Fibroblast of the aortic adventitia (primary cell): Measurements from ENCODE around the gene FAT2. TPM values are rescaled to one million over a fixed set of nuclear protein-coding genes. Genes with fewer than 3 reads are reported as not detected.

Source experiments
- DNase-seq: peaks from one replicate; pipeline ENCODE4 v3.0.0-alpha.2; 2010; ENCODE audit warnings: low read depth
- H3K4me3 ChIP-seq: 2 replicates; pipeline ENCODE4 v1.5.1; 2011; ENCODE audit warnings: low read depth, mild to moderate bottlenecking, control low read depth, low read length, moderate library complexity
- total RNA-seq: library from RNA; depleted of rRNA; stranded (reverse); fragments of >200 nt; gene quantifications from 2 replicates; pipeline ENCODE4 v1.2.3, GENCODE V29; 2012; ENCODE audit warnings: low replicate concordance
- TF ChIP-seq, protein P1 (sequence below): IDR thresholded peaks from 2 replicates; pipeline ENCODE4 v1.5.1; 2011; ENCODE audit warnings: mild to moderate bottlenecking, low read length, control low read depth, inconsistent platforms; ENCODE audit not compliant: insufficient read depth

The FAT2 gene
- total RNA-seq, 1 donor: not detected

DNA sequence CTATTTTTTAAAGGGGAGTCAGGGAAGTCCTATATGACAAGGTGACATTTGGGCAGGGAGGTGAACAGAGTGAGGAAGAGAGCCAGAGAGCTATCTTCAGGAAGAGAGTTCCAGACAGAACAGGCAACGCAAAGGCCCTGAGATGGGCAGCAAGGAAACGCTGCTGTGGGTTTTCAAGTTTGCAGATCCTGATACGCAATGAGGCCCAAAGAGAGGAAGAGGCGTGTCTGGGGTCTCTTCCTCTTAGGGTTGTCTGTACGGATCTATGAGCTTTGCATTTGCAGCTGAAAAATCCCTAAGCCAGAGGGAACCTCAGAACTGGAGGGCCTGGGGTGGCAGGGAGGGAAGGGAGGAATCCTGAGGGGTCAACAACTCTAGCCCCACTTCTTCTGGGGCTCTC is 13.6 kb downstream of the FAT2 start:
- no peak overlapping the region for H3K4me3 ChIP-seq
- no peak for DNase-seq
- TF ChIP-seq, protein P1, sequence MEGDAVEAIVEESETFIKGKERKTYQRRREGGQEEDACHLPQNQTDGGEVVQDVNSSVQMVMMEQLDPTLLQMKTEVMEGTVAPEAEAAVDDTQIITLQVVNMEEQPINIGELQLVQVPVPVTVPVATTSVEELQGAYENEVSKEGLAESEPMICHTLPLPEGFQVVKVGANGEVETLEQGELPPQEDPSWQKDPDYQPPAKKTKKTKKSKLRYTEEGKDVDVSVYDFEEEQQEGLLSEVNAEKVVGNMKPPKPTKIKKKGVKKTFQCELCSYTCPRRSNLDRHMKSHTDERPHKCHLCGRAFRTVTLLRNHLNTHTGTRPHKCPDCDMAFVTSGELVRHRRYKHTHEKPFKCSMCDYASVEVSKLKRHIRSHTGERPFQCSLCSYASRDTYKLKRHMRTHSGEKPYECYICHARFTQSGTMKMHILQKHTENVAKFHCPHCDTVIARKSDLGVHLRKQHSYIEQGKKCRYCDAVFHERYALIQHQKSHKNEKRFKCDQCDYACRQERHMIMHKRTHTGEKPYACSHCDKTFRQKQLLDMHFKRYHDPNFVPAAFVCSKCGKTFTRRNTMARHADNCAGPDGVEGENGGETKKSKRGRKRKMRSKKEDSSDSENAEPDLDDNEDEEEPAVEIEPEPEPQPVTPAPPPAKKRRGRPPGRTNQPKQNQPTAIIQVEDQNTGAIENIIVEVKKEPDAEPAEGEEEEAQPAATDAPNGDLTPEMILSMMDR: no peak

DNA sequence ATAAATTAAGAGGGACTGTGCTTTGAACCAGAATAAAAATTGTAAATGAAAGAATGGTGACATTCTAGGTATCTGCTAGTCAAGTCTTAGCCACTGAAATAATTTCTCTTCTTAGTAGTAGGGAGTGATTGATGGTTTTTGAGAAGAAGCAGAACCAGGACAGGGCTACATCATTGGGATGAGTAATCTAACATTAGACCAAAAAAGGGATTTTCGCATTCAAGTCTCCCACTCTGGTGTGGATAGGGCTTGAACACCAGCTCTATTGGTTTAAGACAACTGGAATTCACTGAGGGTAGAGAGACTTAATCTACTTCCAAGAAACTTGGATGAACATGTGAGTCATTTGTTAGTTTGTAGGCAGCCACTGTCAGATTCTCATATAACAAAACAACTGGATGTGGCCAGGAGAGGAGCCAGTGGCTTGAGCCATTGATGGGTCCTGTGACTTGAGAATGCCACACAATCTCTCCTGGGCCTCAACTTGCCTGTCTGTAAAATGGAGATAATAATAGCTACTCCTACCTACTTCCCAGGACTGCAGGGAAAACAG is 16.6 kb downstream of the FAT2 start:
- no peak overlapping the region for H3K4me3 ChIP-seq
- TF ChIP-seq, protein P1: no peak

DNA sequence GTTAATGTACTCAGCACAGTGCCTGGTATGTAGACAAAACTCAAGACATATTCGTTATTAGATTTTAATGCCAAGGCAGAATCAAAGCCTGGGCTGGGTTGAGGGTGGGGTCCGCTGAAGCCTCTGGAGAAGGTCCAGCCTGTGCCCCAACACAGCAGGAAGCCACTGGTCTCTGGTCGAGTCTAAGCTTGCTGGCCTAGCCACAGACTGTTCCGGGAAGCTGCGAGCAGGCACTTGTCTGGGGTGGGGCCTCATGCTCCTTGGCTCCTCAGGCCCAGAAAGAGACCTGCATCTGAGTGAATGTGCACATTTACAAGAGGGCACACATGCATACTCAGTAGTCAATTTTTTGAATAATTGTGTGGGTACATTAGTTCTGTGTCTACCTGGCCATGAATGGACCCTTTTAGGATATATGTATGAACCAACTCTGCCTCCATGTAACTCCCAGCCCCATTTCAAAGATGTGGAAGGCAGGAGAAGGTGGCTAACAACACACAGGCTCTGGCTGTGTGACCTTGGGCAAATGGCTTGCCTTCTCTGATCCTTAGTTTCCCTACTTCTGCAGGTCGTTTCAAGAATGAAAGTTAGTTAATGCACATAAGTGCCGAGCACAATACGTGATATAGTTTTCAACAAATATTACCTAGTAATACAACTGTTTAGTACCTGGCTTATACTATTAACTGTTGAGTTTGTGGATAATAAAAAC is 18.3 kb downstream of the FAT2 start:
- TF ChIP-seq, protein P1: no peak
- H3K4me3 ChIP-seq: no peak overlapping the region

More for the DNA sequence above, 16.6 kb downstream of the FAT2 start:
- DNase-seq: no peak

DNA sequence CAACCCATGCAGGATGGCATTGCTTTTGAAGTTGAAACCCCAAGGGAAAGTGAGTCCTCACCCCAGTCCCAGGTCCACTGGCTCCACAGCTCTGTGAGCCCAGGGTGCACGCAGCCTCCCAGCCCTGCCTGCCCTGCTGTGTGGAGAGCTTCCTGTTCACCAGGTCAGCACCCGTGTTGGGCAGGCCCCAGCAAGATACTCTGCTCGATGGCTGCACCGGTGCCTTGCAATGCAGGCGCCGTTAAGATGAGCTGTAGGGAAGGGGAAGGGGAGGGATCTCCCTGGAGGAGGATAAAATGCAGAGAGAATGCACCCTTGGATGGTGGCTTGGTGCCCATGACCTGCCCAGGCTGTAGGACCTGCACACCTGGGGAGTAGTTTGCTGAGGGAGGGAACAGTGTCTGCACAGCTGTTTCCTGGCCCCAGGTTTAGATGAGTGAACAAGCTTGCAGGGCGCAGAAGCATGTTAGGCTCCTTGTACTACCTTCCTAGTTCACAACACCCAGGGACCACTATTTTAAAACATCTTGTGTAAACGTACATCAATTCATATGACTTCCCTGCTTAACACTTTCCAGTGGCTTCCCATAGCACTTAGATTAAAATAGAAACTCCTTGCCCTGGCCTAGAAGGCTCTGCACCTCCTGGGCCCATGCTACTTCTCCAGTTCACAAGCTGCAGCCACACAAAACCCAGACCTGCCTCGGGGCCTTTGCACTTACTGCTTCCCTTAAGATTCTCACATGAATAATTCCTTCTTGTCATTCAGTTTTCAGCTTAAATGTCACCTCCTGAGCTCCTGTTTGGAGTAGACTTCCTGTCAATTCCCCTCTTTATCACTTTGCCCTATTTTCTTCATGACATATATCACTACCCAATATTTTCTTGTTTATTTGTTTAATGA is 19.6 kb downstream of the FAT2 start:
- TF ChIP-seq, protein P1: no peak
- no peak overlapping the region for H3K4me3 ChIP-seq
- DNase-seq: no peak

More for the DNA sequence above, 18.3 kb downstream of the FAT2 start:
- no peak for DNase-seq

DNA sequence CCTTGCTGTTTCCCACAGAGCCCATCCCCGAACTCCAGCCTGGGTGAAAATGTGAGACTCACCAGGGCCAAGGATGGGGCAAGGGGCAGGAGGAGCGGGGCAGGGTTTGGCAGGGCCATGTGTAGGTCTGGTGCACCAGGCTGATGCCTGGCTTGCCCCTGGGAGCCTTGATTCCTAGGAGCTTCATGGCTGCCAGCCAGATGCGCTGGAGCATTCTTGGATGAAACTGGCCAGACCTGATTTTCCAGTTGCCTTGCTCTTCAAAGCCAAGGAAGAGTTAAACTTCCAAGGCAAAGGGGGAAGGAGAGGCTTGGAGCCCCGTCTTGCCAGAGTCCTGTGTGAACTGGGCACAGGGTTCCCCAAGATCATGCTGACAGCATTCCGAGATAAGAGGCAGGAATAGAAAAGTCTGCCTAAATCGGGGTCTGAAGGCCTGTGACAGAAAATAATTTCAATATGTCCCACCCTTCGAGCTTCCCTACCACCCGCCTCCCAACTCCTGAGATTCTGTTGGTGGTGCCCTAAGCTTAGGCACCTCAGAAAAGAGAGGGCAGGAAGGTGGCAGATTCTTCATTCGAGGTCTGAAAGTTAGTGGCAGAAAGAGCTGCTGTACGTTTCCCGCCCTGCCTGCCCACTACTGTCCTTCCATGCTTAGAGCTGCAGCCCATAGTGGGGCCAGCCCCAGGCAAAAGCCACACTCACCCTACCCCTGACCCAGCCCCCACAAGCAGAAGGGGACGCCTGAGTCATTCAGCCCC is 20.4 kb downstream of the FAT2 start:
- TF ChIP-seq, protein P1: no peak
- no peak overlapping the region for H3K4me3 ChIP-seq
- no peak for DNase-seq

DNA sequence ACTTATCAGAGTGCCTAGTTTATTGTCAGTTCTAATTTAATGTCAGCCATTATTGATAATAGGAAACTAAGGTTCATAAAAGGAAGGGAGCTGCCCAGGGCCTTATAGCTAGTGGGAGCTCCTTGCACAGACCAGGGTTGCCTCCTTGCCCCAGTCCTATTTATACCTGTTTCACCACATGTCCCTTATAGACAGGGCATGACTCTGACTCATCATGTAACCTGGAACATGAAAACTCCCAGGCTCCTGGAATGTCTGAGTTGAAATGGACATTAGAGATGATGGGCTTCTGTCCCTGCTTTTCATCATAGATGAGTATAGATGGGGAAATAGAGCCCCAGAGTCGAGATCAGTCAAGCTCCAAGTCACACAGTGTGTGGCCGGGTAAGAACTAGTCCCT is 21.1 kb downstream of the FAT2 start:
- TF ChIP-seq, protein P1: no peak
- H3K4me3 ChIP-seq: no peak overlapping the region
- no peak for DNase-seq
